ENCODE data around the gene EIF2B1. TPM values are rescaled to one million over a fixed set of nuclear protein-coding genes. Genes with fewer than 3 reads are reported as not detected.
A peak's percentile ranks its signal among the peaks of the same experiment; 100 is the strongest.

Gene EIF2B1
- total RNA-seq, 1 experiment from 2014 or later: 70.8 TPM

- Histone ChIP-seq H3K36me3 (ENCODE audit: low read depth, low read length) (peaks cover 26% of the 10 kb centered on the region; the same call in 1 of the 2 replicates), H2AFZ (ENCODE audit: low read length) (no peak overlapping the region), H3K4me3 (ENCODE audit: low read length) (no peak overlapping the region), H3K79me2 (ENCODE audit: low read length) (no peaks in the 10 kb centered on the region), H3K4me1 (ENCODE audit: insufficient read depth, low read length) (no peaks in the 10 kb centered on the region), H3K4me2 (ENCODE audit: low read length) (no peak overlapping the region), H4K20me1 (ENCODE audit: low read length) (no peaks in the 10 kb centered on the region), H3K9me2 (replicated peaks; ENCODE audit: low read length) (no peaks in the 10 kb centered on the region), H3K27ac (ENCODE audit: low read length) (no peak overlapping the region), H3K27me3 (ENCODE audit: low read length) (no peaks in the 10 kb centered on the region), H3K9ac (ENCODE audit: low read length) (no peak overlapping the region), H3K9me3 (ENCODE audit: low read length) (no peaks in the 10 kb centered on the region), H3F3A (ENCODE audit: low read length, unreplicated experiment) (no peaks in the 10 kb centered on the region)
- BruUV-seq (replicated peaks): no TSS peak
- intact Hi-C loops (cut with micrococcal nuclease): no loop called here
- ATAC-seq: no peak
- TF ChIP-seq EZH2phosphoT487 (IDR thresholded peaks at IDR 0.05; ENCODE audit: borderline replicate concordance, low read length): no peak
- TF ChIP-seq EZH2 (IDR thresholded peaks at IDR 0.05; ENCODE audit: low read length, unreplicated experiment): no peak
- TF ChIP-seq, protein P1, sequence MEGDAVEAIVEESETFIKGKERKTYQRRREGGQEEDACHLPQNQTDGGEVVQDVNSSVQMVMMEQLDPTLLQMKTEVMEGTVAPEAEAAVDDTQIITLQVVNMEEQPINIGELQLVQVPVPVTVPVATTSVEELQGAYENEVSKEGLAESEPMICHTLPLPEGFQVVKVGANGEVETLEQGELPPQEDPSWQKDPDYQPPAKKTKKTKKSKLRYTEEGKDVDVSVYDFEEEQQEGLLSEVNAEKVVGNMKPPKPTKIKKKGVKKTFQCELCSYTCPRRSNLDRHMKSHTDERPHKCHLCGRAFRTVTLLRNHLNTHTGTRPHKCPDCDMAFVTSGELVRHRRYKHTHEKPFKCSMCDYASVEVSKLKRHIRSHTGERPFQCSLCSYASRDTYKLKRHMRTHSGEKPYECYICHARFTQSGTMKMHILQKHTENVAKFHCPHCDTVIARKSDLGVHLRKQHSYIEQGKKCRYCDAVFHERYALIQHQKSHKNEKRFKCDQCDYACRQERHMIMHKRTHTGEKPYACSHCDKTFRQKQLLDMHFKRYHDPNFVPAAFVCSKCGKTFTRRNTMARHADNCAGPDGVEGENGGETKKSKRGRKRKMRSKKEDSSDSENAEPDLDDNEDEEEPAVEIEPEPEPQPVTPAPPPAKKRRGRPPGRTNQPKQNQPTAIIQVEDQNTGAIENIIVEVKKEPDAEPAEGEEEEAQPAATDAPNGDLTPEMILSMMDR (conservative IDR thresholded peaks at IDR 0.05; ENCODE audit: low read depth, low read length): no peak
- ChIA-PET CTCF (no interaction called here), POLR2A (ENCODE audit: unreplicated experiment) (interaction anchor here (0.6 kb wide), 1 partner anchor 523 kb away, joined by 4 read pairs; no protein-coding TSS in a partner anchor)
- DNase-seq: no peak
These were observed 10.4 kb upstream of the EIF2B1 start for GRCh38 chr12:123643911-123644310.

DNA sequence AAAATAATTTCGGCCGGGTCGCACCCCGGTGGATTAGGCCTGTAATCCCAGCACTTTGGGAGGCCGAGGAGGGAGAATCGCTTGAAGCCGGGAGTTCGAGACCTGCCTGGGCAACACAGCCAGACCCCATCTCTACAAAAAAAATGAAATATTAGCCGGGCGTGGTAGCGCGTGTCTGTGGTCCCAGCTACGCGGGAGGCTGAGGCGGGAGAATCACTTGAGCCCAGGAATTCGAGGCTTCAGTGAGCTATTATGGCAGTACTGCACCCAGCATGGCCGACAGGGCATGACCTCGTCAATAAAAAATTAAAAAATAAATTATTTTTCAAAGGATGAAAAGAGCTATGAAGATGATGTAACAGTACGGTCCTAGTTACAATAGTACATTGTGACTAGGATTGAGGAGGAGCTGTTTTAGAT, 666 bp upstream of the EIF2B1 start:
- H2AFZ ChIP-seq (ENCODE audit: low read length): peak overlapping the region; percentile 74
- no peak for ATAC-seq
- H3K4me2 ChIP-seq (ENCODE audit: low read length): peak overlapping the region; percentile 84
- CTCF ChIA-PET: no interaction called here
- DNase-seq: no peak
- peak overlapping the region; percentile 64 for H3K27ac ChIP-seq (ENCODE audit: low read length)
- intact Hi-C loops (cut with micrococcal nuclease): no loop called here
- POLR2A ChIA-PET (ENCODE audit: unreplicated experiment): no interaction called here
- peaks cover 43% of the 10 kb centered on the region for H3K79me2 ChIP-seq (ENCODE audit: low read length)
- peaks cover 12% of the 10 kb centered on the region for H3K4me1 ChIP-seq (ENCODE audit: insufficient read depth, low read length)
- peak overlapping the region; percentile 94 for H3K4me3 ChIP-seq (ENCODE audit: low read length)
- no peaks in the 10 kb centered on the region for H4K20me1 ChIP-seq (ENCODE audit: low read length)
- H3K9ac ChIP-seq (ENCODE audit: low read length): peak overlapping the region; percentile 100
- no peaks in the 10 kb centered on the region for H3F3A ChIP-seq (ENCODE audit: low read length, unreplicated experiment)
- no peaks in the 10 kb centered on the region for H3K9me3 ChIP-seq (ENCODE audit: low read length)
- no peaks in the 10 kb centered on the region for H3K9me2 ChIP-seq (replicated peaks; ENCODE audit: low read length)
- peaks cover 15% of the 10 kb centered on the region for H3K36me3 ChIP-seq (ENCODE audit: low read depth, low read length)
- TF ChIP-seq EZH2 (IDR thresholded peaks at IDR 0.05; ENCODE audit: low read length, unreplicated experiment): no peak
- TF ChIP-seq EZH2phosphoT487 (IDR thresholded peaks at IDR 0.05; ENCODE audit: borderline replicate concordance, low read length): no peak
- TF ChIP-seq, protein P1 (conservative IDR thresholded peaks at IDR 0.05; ENCODE audit: low read depth, low read length): no peak
- H3K27me3 ChIP-seq (ENCODE audit: low read length): no peaks in the 10 kb centered on the region
- TSS peak; percentile 94 for BruUV-seq (replicated peaks)

- Histone ChIP-seq H3F3A (ENCODE audit: low read length, unreplicated experiment) (peaks cover 4% of the 10 kb centered on the region), H3K79me2 (ENCODE audit: low read length) (no peaks in the 10 kb centered on the region), H3K4me2 (ENCODE audit: low read length) (no peak overlapping the region), H3K4me1 (ENCODE audit: insufficient read depth, low read length) (no peaks in the 10 kb centered on the region), H4K20me1 (ENCODE audit: low read length) (no peaks in the 10 kb centered on the region), H3K9ac (ENCODE audit: low read length) (no peak overlapping the region), H3K27ac (ENCODE audit: low read length) (no peak overlapping the region), H3K27me3 (ENCODE audit: low read length) (no peaks in the 10 kb centered on the region), H3K9me2 (replicated peaks; ENCODE audit: low read length) (no peaks in the 10 kb centered on the region), H3K4me3 (ENCODE audit: low read length) (no peak overlapping the region), H3K9me3 (ENCODE audit: low read length) (no peaks in the 10 kb centered on the region), H2AFZ (ENCODE audit: low read length) (no peak overlapping the region), H3K36me3 (ENCODE audit: low read depth, low read length) (peaks cover 70% of the 10 kb centered on the region)
- intact Hi-C loops (cut with micrococcal nuclease): no loop called here
- TF ChIP-seq, protein P1 (conservative IDR thresholded peaks at IDR 0.05; ENCODE audit: low read depth, low read length): no peak
- TF ChIP-seq EZH2 (IDR thresholded peaks at IDR 0.05; ENCODE audit: low read length, unreplicated experiment) (no peak), EZH2phosphoT487 (IDR thresholded peaks at IDR 0.05; ENCODE audit: borderline replicate concordance, low read length) (no peak)
- peak; percentile 54 for ATAC-seq
- POLR2A ChIA-PET (ENCODE audit: unreplicated experiment): interaction anchor here (0.5 kb wide), 1 partner anchor 38 kb away, joined by 3 read pairs; the partner anchor contains the start of gene TMED2
- CTCF ChIA-PET: interaction anchor here (0.5 kb wide), 1 partner anchor 11 kb away, joined by 4 read pairs; no protein-coding TSS in a partner anchor
- no TSS peak for BruUV-seq (replicated peaks)
- no peak for DNase-seq
These were observed 11.6 kb downstream of the EIF2B1 start for GRCh38 chr12:123621619-123622530.
